OCI-LY1 (cell line): ENCODE data around the gene FLII.
"Not testable (repeated sequence)": the region's sequence is repeated elsewhere in the genome, so short reads cannot be mapped to it uniquely, and the experiment has no call there.

Experiments
- H2AFZ ChIP-seq: fragments of 200-600 bp; sonication (generic), shearing (Covaris generic); 2 replicates; pipeline ENCODE4 v1.6.0; 2014; ENCODE audit warnings: antibody characterized with exemption, mild to moderate bottlenecking, low read length
- H3F3A ChIP-seq: fragments of 200-600 bp; sonication (generic), shearing (Covaris generic); 2 replicates; pipeline ENCODE4 v1.6.0; 2014; ENCODE audit warnings: mild to moderate bottlenecking, antibody characterized with exemption, low read length, moderate library complexity; ENCODE audit not compliant: insufficient read depth
- H3K27ac ChIP-seq: fragments of 200-600 bp; sonication (generic); 2 replicates; pipeline ENCODE4 v1.5.1; 2014; ENCODE audit warnings: low read length, mixed run types, mild to moderate bottlenecking, low read depth; ENCODE audit not compliant: poor library complexity, severe bottlenecking
- H3K27me3 ChIP-seq: fragments of 200-600 bp; sonication (generic); 2 replicates; pipeline ENCODE4 v1.6.0; 2014; ENCODE audit warnings: antibody characterized with exemption, mild to moderate bottlenecking, low read length, moderate library complexity; ENCODE audit not compliant: insufficient read depth
- H3K36me3 ChIP-seq: fragments of 200-600 bp; sonication (generic); 2 replicates; pipeline ENCODE4 v1.6.1; 2014; ENCODE audit warnings: mild to moderate bottlenecking, antibody characterized with exemption, low read length, moderate library complexity, mixed read lengths; ENCODE audit not compliant: insufficient read depth
- H3K4me1 ChIP-seq: fragments of 200-600 bp; sonication (generic); 2 replicates; pipeline ENCODE4 v1.5.1; 2014; ENCODE audit warnings: mild to moderate bottlenecking, low read length, moderate library complexity; ENCODE audit not compliant: insufficient read depth, severe bottlenecking
- H3K4me2 ChIP-seq: fragments of 200-600 bp; sonication (generic), shearing (Covaris generic); 2 replicates; pipeline ENCODE4 v1.6.1; 2014; ENCODE audit warnings: low read length
- H3K4me3 ChIP-seq: fragments of 200-600 bp; sonication (generic); 2 replicates; pipeline ENCODE4 v1.5.1; 2014; ENCODE audit warnings: low read length, low read depth, mild to moderate bottlenecking, mixed read lengths; ENCODE audit not compliant: poor library complexity, severe bottlenecking
- H3K79me2 ChIP-seq: fragments of 200-600 bp; shearing (Covaris generic); 2 replicates; pipeline ENCODE4 v1.6.1; 2016; ENCODE audit warnings: mixed run types, low read length, mixed read lengths; ENCODE audit not compliant: insufficient read depth
- H3K9ac ChIP-seq: fragments of 200-600 bp; sonication (generic), shearing (Covaris generic); 2 replicates; pipeline ENCODE4 v1.6.1; 2014; ENCODE audit warnings: mild to moderate bottlenecking, low read length, mixed read lengths
- H3K9me2 ChIP-seq: fragments of 200-600 bp; sonication (generic), shearing (Covaris generic); 2 replicates; pipeline ENCODE4 v1.6.1; 2014; ENCODE audit warnings: low read depth, mild to moderate bottlenecking, low read length, mixed read lengths
- H3K9me3 ChIP-seq: fragments of 200-600 bp; shearing (Covaris generic); 2 replicates; pipeline ENCODE4 v1.6.1; 2014; ENCODE audit warnings: low read length, mixed read lengths
- H4K20me1 ChIP-seq: fragments of 200-600 bp; sonication (generic), shearing (Covaris generic); 2 replicates; pipeline ENCODE4 v1.6.0; 2016; ENCODE audit warnings: mild to moderate bottlenecking, low read length; ENCODE audit not compliant: insufficient read depth
- CTCF ChIP-seq: fragments of 200-600 bp; sonication (generic), shearing (Covaris generic); IDR thresholded peaks from 2 replicates; pipeline ENCODE4 v1.5.1; 2017; ENCODE audit warnings: mild to moderate bottlenecking, antibody characterized with exemption, low read length, moderate library complexity, mixed read lengths
- EZH2 ChIP-seq: fragments of 200-600 bp; sonication (generic), shearing (Covaris generic); IDR thresholded peaks from 2 replicates; pipeline ENCODE4 v1.8.0; 2017; ENCODE audit warnings: borderline replicate concordance, mixed run types, mild to moderate bottlenecking, antibody characterized with exemption, low read length, moderate library complexity, mixed read lengths

Gene FLII

DNA sequence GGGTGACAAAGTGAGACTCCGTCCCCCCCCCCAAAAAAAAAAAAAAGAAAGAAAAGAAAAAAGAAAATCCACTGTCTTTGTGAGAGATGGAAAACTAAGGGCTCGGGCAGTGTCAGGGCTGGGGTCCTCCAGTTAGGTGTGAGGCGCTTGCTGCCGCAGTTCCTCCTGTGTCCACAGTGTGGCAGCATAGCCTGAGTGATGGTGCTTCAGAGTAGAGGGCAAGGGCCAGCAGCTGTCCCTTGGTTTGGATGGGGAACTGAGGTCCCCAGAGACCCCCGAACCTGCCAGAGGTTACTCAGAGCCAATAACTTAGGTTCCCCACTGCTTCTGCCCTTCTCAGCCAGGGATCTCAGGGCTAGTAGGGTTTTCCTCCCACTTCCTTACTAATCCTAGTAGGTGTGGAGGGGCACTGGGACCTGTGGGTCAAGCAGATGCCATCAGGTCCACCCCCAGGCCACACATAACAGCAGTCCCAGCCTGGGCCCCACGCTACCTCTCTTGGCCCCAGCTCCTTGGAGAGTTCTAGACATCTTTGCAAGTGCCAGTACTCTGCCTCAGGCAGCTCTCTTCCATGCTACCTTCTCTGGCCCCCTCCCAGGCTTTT is 41.0 kb downstream of the FLII start:
- Histone ChIP-seq H3K9me2 (no peaks in the 10 kb centered on the region), H3K4me3 (no peak overlapping the region), H3K27ac (no peak overlapping the region), H3K4me2 (no peak overlapping the region), H3K9me3 (no peaks in the 10 kb centered on the region), H3K36me3 (no peaks in the 10 kb centered on the region), H2AFZ (no peak overlapping the region), H3K79me2 (no peaks in the 10 kb centered on the region), H4K20me1 (no peaks in the 10 kb centered on the region), H3F3A (no peaks in the 10 kb centered on the region), H3K4me1 (no peaks in the 10 kb centered on the region), H3K9ac (no peak overlapping the region), H3K27me3 (no peaks in the 10 kb centered on the region)
- peak; percentile 91 for TF ChIP-seq CTCF
- no peak for TF ChIP-seq EZH2

- H3K79me2 ChIP-seq, H3K27ac ChIP-seq, H3K4me3 ChIP-seq, H3F3A ChIP-seq, H3K9me2 ChIP-seq, H3K9me3 ChIP-seq, H3K4me1 ChIP-seq, H2AFZ ChIP-seq, H3K27me3 ChIP-seq, H3K9ac ChIP-seq, H4K20me1 ChIP-seq, H3K36me3 ChIP-seq, H3K4me2 ChIP-seq: not testable (repeated sequence)
These were observed 41.6 kb downstream of the FLII start for GRCh38 chr17:18216906-18217305.

GRCh38 chr17:18213666-18214270 is 44.8 kb downstream of the FLII start:
- TF ChIP-seq EZH2 (no peak), CTCF (no peak)
- Histone ChIP-seq H3K36me3 (peaks cover 24% of the 10 kb centered on the region), H3K4me2 (no peak overlapping the region)

GRCh38 chr17:18208092-18208491 is 50.4 kb downstream of the FLII start:
- peaks cover 71% of the 10 kb centered on the region for H3K36me3 ChIP-seq
- no peak overlapping the region for H3K9ac ChIP-seq
- TF ChIP-seq EZH2 (no peak), CTCF (no peak)
- no peak overlapping the region for H3K4me3 ChIP-seq
- H2AFZ ChIP-seq, result no peak overlapping the region
- H3K4me1 ChIP-seq, result no peaks in the 10 kb centered on the region
- no peaks in the 10 kb centered on the region for H3F3A ChIP-seq
- no peaks in the 10 kb centered on the region for H3K9me2 ChIP-seq
- H3K79me2 ChIP-seq, result no peaks in the 10 kb centered on the region
- H3K9me3 ChIP-seq, result no peaks in the 10 kb centered on the region
- H3K27me3 ChIP-seq, result no peaks in the 10 kb centered on the region
- H4K20me1 ChIP-seq, result no peaks in the 10 kb centered on the region
- no peak overlapping the region for H3K27ac ChIP-seq
- no peak overlapping the region for H3K4me2 ChIP-seq

More at GRCh38 chr17:18213666-18214270, 44.8 kb downstream of the FLII start:
- no peaks in the 10 kb centered on the region for H3K4me1 ChIP-seq
- H3K9me2 ChIP-seq, result no peaks in the 10 kb centered on the region
- no peak overlapping the region for H2AFZ ChIP-seq
- no peaks in the 10 kb centered on the region for H3K79me2 ChIP-seq
- no peaks in the 10 kb centered on the region for H3F3A ChIP-seq
- H3K27me3 ChIP-seq, result no peaks in the 10 kb centered on the region
- H3K9me3 ChIP-seq, result no peaks in the 10 kb centered on the region
- no peak overlapping the region for H3K27ac ChIP-seq
- H4K20me1 ChIP-seq, result no peaks in the 10 kb centered on the region
- no peak overlapping the region for H3K9ac ChIP-seq
- no peak overlapping the region for H3K4me3 ChIP-seq
